ENCODE data around the gene C3orf18. TPM values are rescaled to one million over a fixed set of nuclear protein-coding genes. Genes with fewer than 3 reads are reported as not detected.

C3orf18 gene
- total RNA-seq, 1 experiment from 2014 or later: 1.3 TPM

GRCh38 chr3:50510325-50510724 lies 57.2 kb downstream of the C3orf18 start:
- no peak for TF ChIP-seq CTCF (IDR thresholded peaks at IDR 0.05; ENCODE audit: unreplicated experiment)
- Mint-ChIP-seq H3K9me3 (ENCODE audit: unreplicated experiment) (no peaks in the 10 kb centered on the region), H3K27ac (ENCODE audit: low read depth, unreplicated experiment) (no peak overlapping the region), H3K27me3 (ENCODE audit: insufficient read depth, unreplicated experiment) (peaks cover 45% of the 10 kb centered on the region), H3K36me3 (ENCODE audit: insufficient read depth, unreplicated experiment) (no peaks in the 10 kb centered on the region), H3K4me3 (ENCODE audit: unreplicated experiment) (no peak overlapping the region), H3K4me1 (ENCODE audit: insufficient read depth, unreplicated experiment) (no peaks in the 10 kb centered on the region)
- no TSS peak for BruUV-seq (replicated peaks)
- POLR2A ChIA-PET: interaction anchor here (0.6 kb wide), 1 partner anchor 20 kb away, joined by 3 read pairs; no protein-coding TSS in a partner anchor
- DNase-seq (ENCODE audit: unreplicated experiment): no peak
- CTCF ChIA-PET: interaction anchor here (1.7 kb wide), 1 partner anchor 9 kb away, joined by 14 read pairs; no protein-coding TSS in a partner anchor
- intact Hi-C loops (cut with micrococcal nuclease): no loop called here

GRCh38 chr3:50509715-50510114 lies 57.8 kb downstream of the C3orf18 start:
- H3K9me3 Mint-ChIP-seq (ENCODE audit: unreplicated experiment): no peaks in the 10 kb centered on the region
- BruUV-seq (replicated peaks): no TSS peak
- peaks cover 45% of the 10 kb centered on the region for H3K27me3 Mint-ChIP-seq (ENCODE audit: insufficient read depth, unreplicated experiment)
- DNase-seq (ENCODE audit: unreplicated experiment): no peak
- H3K27ac Mint-ChIP-seq (ENCODE audit: low read depth, unreplicated experiment): no peak overlapping the region
- no peaks in the 10 kb centered on the region for H3K4me1 Mint-ChIP-seq (ENCODE audit: insufficient read depth, unreplicated experiment)
- ChIA-PET CTCF (interaction anchor here (1.7 kb wide), 1 partner anchor 9 kb away, joined by 14 read pairs; no protein-coding TSS in a partner anchor), POLR2A (no interaction called here)
- TF ChIP-seq CTCF (IDR thresholded peaks at IDR 0.05; ENCODE audit: unreplicated experiment): no peak
- no peak overlapping the region for H3K4me3 Mint-ChIP-seq (ENCODE audit: unreplicated experiment)
- no peaks in the 10 kb centered on the region for H3K36me3 Mint-ChIP-seq (ENCODE audit: insufficient read depth, unreplicated experiment)
- intact Hi-C loops (cut with micrococcal nuclease): no loop called here

- Mint-ChIP-seq H3K4me1 (ENCODE audit: insufficient read depth, unreplicated experiment) (no peaks in the 10 kb centered on the region), H3K4me3 (ENCODE audit: unreplicated experiment) (no peak overlapping the region), H3K27me3 (ENCODE audit: insufficient read depth, unreplicated experiment) (peaks cover 36% of the 10 kb centered on the region), H3K36me3 (ENCODE audit: insufficient read depth, unreplicated experiment) (no peaks in the 10 kb centered on the region), H3K27ac (ENCODE audit: low read depth, unreplicated experiment) (no peak overlapping the region), H3K9me3 (ENCODE audit: unreplicated experiment) (no peaks in the 10 kb centered on the region)
- BruUV-seq (replicated peaks): no TSS peak
- TF ChIP-seq CTCF (IDR thresholded peaks at IDR 0.05; ENCODE audit: unreplicated experiment): no peak
- ChIA-PET POLR2A (no interaction called here), CTCF (interaction anchor here (1.7 kb wide), 1 partner anchor 10 kb away, joined by 14 read pairs; no protein-coding TSS in a partner anchor)
- DNase-seq (ENCODE audit: unreplicated experiment): no peak
- intact Hi-C loops (cut with micrococcal nuclease): no loop called here
Measured at GRCh38 chr3:50508821-50509220, 58.7 kb downstream of the C3orf18 start.

Other genes with a start within 250 kb of the C3orf18 start
- 11.6 and 12.6 TPM in 2 replicates for gene HYAL2, start 245.0 kb downstream of the C3orf18 start, total RNA-seq (2022)
- 14.5 and 20.4 TPM in 2 replicates for gene TUSC2, start 239.5 kb downstream of the C3orf18 start, total RNA-seq (2022)
- 24.3 and 32.0 TPM in 2 replicates for gene RASSF1, start 226.9 kb downstream of the C3orf18 start, total RNA-seq (2022)
- gene ZMYND10, start 222.0 kb downstream of the C3orf18 start, total RNA-seq (2022): 0.68 and 1.0 TPM in 2 replicates
- gene NPRL2, start 217.0 kb downstream of the C3orf18 start, total RNA-seq (2022): 21.1 and 22.1 TPM in 2 replicates
- 24.0 and 24.1 TPM in 2 replicates for gene CYB561D2, start 216.9 kb downstream of the C3orf18 start, total RNA-seq (2022)
- gene TMEM115, start 208.2 kb downstream of the C3orf18 start, total RNA-seq (2022): 31.9 and 40.3 TPM in 2 replicates
- not detected in 2 replicates for gene CACNA2D2, start 64.1 kb downstream of the C3orf18 start, total RNA-seq (2022)
- gene HEMK1, start 1.8 kb upstream of the C3orf18 start, total RNA-seq (2022): 19.9 and 23.8 TPM in 2 replicates
- 0.26 and 0.59 TPM in 2 replicates for gene CISH, start 44.0 kb upstream of the C3orf18 start, total RNA-seq (2022)
- 53.9 and 54.4 TPM in 2 replicates for gene MAPKAPK3, start 49.4 kb upstream of the C3orf18 start, total RNA-seq (2022)
- 0.14 and 0.34 TPM in 2 replicates for gene DOCK3, start 107.2 kb upstream of the C3orf18 start, total RNA-seq (2022)